Pancreas (tissue), 10 donors: ENCODE data around the gene AP5Z1. TPM values are rescaled to one million over a fixed set of nuclear protein-coding genes. Genes with fewer than 3 reads are reported as not detected.

Source experiments
- ATAC-seq, 4 donors: fragments of 200-7000 bp; cut with Tn5 transposase; one replicate each; pipeline versions ENCODE4 v1.8.0 to v1.9.1; 2020; ENCODE audit warnings: mild to moderate bottlenecking in 4 of 4, moderate library complexity in 4 of 4
- DNase-seq, 6 donors: peaks; one replicate each; pipeline ENCODE4 v3.0.0-alpha.2; 2020
- FAIRE-seq: peaks from 2 replicates; lab custom pipeline; 2012; peaks lifted over from hg19 to GRCh38; lab: Jason Lieb, UNC
- H3K27ac ChIP-seq, 4 donors: fragments of 200-600 bp; sonication (generic); 1 replicate in 3 of 4; 2 replicates in 1 of 4; pipeline versions ENCODE4 v1.5.0 to v1.8.0; 2020
- H3K27me3 ChIP-seq, 4 donors: fragments of 200-600 bp; one replicate each; pipeline ENCODE4 v1.8.0; 2021
- H3K36me3 ChIP-seq, 3 donors: fragments of 200-600 bp; sonication (generic) in 1 of 3; one replicate each; pipeline versions ENCODE4 v1.5.0 to v1.8.0; 2020 to 2021
- H3K4me1 ChIP-seq, 3 donors: fragments of 200-600 bp; one replicate each; pipeline ENCODE4 v1.8.0; 2021
- H3K4me3 ChIP-seq, 4 donors: fragments of 200-600 bp; sonication (generic) in 2 of 4; one replicate each; pipeline versions ENCODE4 v1.5.0 to v1.8.0; 2020 to 2021
- H3K9me3 ChIP-seq, 4 donors: fragments of 200-600 bp; one replicate each; pipeline ENCODE4 v1.8.0; 2021
- WGBS, 2 donors: extraction: QIAGEN DNeasy Blood & Tissue Kit; methylation state at CpG; one replicate each; pipeline ENCODE4 v1.1.7; 2013; 5-methylcytosine and 5-hydroxymethylcytosine counted together
- intact Hi-C, 3 donors: fragments of 100-400 bp; cut with DNase I; formaldehyde crosslinking; loops; one replicate each; pipeline versions ENCODE4 v1.11.1 to v1.14.2; 2022
- microRNA-seq, 2 donors: library from miRNA; unstranded; fragments of <30 nt; microRNA quantifications; one replicate each; pipeline versions ENCODE4 to v1.1.0, GENCODE V29; 2019 to 2020
- polyA plus RNA-seq, 2 donors: library from polyadenylated mRNA; stranded (reverse); fragments of 200-250 nt; gene quantifications; one replicate each; pipeline ENCODE4 v1.2.3, GENCODE V29; 2013
- total RNA-seq, 6 donors: library from RNA; stranded (reverse); fragmentation: NEBNext Ultra II Directional in 4 of 6; extraction: Animal tissue kit (Norgen Biotek cat#: 25700) in 4 of 6; gene quantifications; one replicate each; pipeline versions ENCODE4 v1.2.1 to v1.2.4, GENCODE V29; 2021 to 2023
- TF ChIP-seq, protein P1 (sequence below), 4 donors: fragments of 200-600 bp; sonication (generic) in 3 of 4; IDR thresholded peaks; one replicate each; pipeline versions ENCODE4 v1.5.0 to v1.8.0; 2021; ENCODE audit warnings: antibody characterized with exemption in 4 of 4
- donor health status: healthy with polysubstance abuse.
- donor health status: DM: no; HTN: no; CAD: no; lungs with moderate emphysema.
- donor health status: DM: no; HTN: no; CAD: no.
- donor health status: control.
- donor health status: control.
- donor health status: Bipolar disorder and iron deficiency.
- donor health status: DM: yes; HTN: yes; CAD: no.
- donor health status: DM: no; HTN: no; CAD: no.
- donor health status: DM: no; HTN: no; CAD: no.
- donor health status: DM: yes; HTN: yes; CAD: no.

Gene AP5Z1
- total and polyA plus RNA-seq, 8 donors = 12.8 to 81.2 (median 18.3) TPM

DNA sequence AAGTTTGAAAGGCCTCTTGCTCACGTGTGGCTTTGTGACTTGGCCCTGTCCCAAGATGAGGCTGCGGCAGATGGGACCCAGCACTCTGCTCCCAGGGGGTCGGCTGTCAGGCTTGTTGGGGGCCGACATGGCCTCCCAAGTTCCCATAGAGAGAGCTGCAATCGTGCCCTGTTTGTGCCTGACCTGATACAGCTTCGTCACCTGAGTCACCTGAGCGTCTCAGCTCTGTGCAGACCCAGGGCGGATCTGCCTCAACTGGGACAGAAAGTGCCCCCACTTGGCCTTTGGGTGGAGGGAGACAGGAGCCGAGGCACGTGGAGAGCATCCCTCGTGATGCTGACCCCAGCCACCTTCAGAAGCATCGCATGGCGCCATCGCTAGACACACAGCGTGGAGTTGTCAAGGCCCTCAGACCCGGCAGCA is 64.7 kb downstream of the AP5Z1 start:
- TF ChIP-seq, protein P1, sequence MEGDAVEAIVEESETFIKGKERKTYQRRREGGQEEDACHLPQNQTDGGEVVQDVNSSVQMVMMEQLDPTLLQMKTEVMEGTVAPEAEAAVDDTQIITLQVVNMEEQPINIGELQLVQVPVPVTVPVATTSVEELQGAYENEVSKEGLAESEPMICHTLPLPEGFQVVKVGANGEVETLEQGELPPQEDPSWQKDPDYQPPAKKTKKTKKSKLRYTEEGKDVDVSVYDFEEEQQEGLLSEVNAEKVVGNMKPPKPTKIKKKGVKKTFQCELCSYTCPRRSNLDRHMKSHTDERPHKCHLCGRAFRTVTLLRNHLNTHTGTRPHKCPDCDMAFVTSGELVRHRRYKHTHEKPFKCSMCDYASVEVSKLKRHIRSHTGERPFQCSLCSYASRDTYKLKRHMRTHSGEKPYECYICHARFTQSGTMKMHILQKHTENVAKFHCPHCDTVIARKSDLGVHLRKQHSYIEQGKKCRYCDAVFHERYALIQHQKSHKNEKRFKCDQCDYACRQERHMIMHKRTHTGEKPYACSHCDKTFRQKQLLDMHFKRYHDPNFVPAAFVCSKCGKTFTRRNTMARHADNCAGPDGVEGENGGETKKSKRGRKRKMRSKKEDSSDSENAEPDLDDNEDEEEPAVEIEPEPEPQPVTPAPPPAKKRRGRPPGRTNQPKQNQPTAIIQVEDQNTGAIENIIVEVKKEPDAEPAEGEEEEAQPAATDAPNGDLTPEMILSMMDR (IDR thresholded peaks at IDR 0.05) = no peak
- no peak for FAIRE-seq
- H3K4me3 ChIP-seq = no peak overlapping the region
- H3K36me3 ChIP-seq = no peaks in the 10 kb centered on the region
- no peaks in the 10 kb centered on the region for H3K27me3 ChIP-seq
- ATAC-seq = no peak
- H3K4me1 ChIP-seq = no peaks in the 10 kb centered on the region
- intact Hi-C loops = no loop called here
- no peaks in the 10 kb centered on the region for H3K9me3 ChIP-seq
- whole genome bisulfite sequencing, 2 donors = 80 to 85% methylated on average over 16 of the region's 16 CpGs
- no peak overlapping the region for H3K27ac ChIP-seq
- no peak for DNase-seq

Small RNA genes within 50 kb of the gene (microRNA-seq; reads per million reads assigned to microRNA genes)
- 0 reads per million in 2 donors for gene MIR4656

Other genes starting within 250 kb of the AP5Z1 start
- 10 to 100 TPM; 13.8 to 20.6 (median 17.3) TPM for gene FOXK1, start 93.3 kb upstream of the AP5Z1 start, total RNA-seq
- gene FOXK1, start 93.3 kb upstream of the AP5Z1 start, polyA plus RNA-seq = 1 to 10 TPM; 3.9 to 8.9 TPM
- gene PAPOLB, start 86.4 kb downstream of the AP5Z1 start, total RNA-seq = under 1 TPM in 3 of 6 donors, not detected in 3; 0.03 to 0.09 (median 0.05) TPM
- not detected for gene PAPOLB, start 86.4 kb downstream of the AP5Z1 start, polyA plus RNA-seq
- gene RADIL, start 108.1 kb downstream of the AP5Z1 start, total RNA-seq = 10 to 100 TPM in 1 of 6 donors, 1 to 10 TPM in 4, under 1 TPM in 1; 0.58 to 10.0 (median 3.3) TPM
- gene RADIL, start 108.1 kb downstream of the AP5Z1 start, polyA plus RNA-seq = 10 to 100 TPM in 1 of 2 donors, 1 to 10 TPM in 1; 2.8 to 11.2 TPM
- not detected for gene MMD2, start 183.6 kb downstream of the AP5Z1 start, total RNA-seq
- gene MMD2, start 183.6 kb downstream of the AP5Z1 start, polyA plus RNA-seq = under 1 TPM in 1 of 2 donors, not detected in 1; 0.05 TPM